T-helper 2 cell (primary cell): ENCODE results near the gene CEP152.

Experiments used
- DNase-seq, 5 experiments: peaks; one replicate each; pipeline versions ENCODE4 v3.0.0 to v3.0.0-alpha.2; 2012 to 2022

CEP152 gene

GRCh38 chr15:48696627-48697312 is 114.1 kb downstream of the CEP152 start:
- no peak for DNase-seq

GRCh38 chr15:48695827-48696573 is 114.9 kb downstream of the CEP152 start:
- DNase-seq: no peak

GRCh38 chr15:48695088-48695826 is 115.6 kb downstream of the CEP152 start:
- no peak for DNase-seq

- DNase-seq: no peak
Observed at GRCh38 chr15:48693484-48693883, 117.4 kb downstream of the CEP152 start.

GRCh38 chr15:48688493-48688892 is 122.4 kb downstream of the CEP152 start:
- DNase-seq: no peak
